Neural progenitor cell (in vitro differentiated cells): ENCODE measurements around the gene CCNC. TPM values are rescaled to one million over a fixed set of nuclear protein-coding genes. Genes with fewer than 3 reads are reported as not detected.
A peak's percentile ranks its signal among the peaks of the same experiment; 100 is the strongest.

ENCODE experiments used
- DNase-seq: peaks from one replicate; pipeline ENCODE4 v3.0.0-alpha.2; 2016; ENCODE audit warnings: low spot score
- H2AFZ ChIP-seq: fragments of 200-600 bp; sonication (generic); replicated peaks from 2 replicates; pipeline ENCODE4 v1.6.1; 2016; ENCODE audit warnings: antibody characterized with exemption
- H3F3A ChIP-seq: fragments of 200-600 bp; sonication (generic); 2 replicates; pipeline ENCODE4 v1.6.1; 2016; ENCODE audit warnings: antibody characterized with exemption, low read depth
- H3K27ac ChIP-seq: fragments of 200-600 bp; sonication (generic); 2 replicates; pipeline ENCODE4 v1.5.1; 2016; ENCODE audit warnings: mild to moderate bottlenecking
- H3K27me3 ChIP-seq: fragments of 200-600 bp; sonication (generic); 2 replicates; pipeline ENCODE4 v1.6.1; 2016; ENCODE audit warnings: mild to moderate bottlenecking, moderate library complexity
- H3K36me3 ChIP-seq: fragments of 200-600 bp; sonication (generic); 2 replicates; pipeline ENCODE4 v1.5.1; 2016
- H3K4me1 ChIP-seq: fragments of 200-600 bp; sonication (generic); 2 replicates; pipeline ENCODE4 v1.6.1; 2016; ENCODE audit warnings: mixed run types
- H3K4me2 ChIP-seq: fragments of 200-600 bp; sonication (generic); 2 replicates; pipeline ENCODE4 v1.6.1; 2016
- H3K4me3 ChIP-seq: fragments of 200-600 bp; sonication (generic); 2 replicates; pipeline ENCODE4 v1.5.1; 2016
- H3K79me2 ChIP-seq: fragments of 200-600 bp; sonication (generic); 2 replicates; pipeline ENCODE4 v1.6.1; 2016; ENCODE audit warnings: low read depth
- H3K9ac ChIP-seq: fragments of 200-600 bp; sonication (generic); 2 replicates; pipeline ENCODE4 v1.6.1; 2016
- H3K9me3 ChIP-seq: fragments of 200-600 bp; sonication (generic); 2 replicates; pipeline ENCODE4 v1.5.1; 2016; ENCODE audit warnings: low read depth
- H4K20me1 ChIP-seq: fragments of 200-600 bp; sonication (generic); 2 replicates; pipeline ENCODE4 v1.6.1; 2016; ENCODE audit warnings: low read depth
- H3K27ac Mint-ChIP-seq: 3 replicates; pipeline ENCODE4 v1.8.0; 2021; ENCODE audit warnings: mixed read lengths
- H3K27me3 Mint-ChIP-seq: 2 replicates; pipeline ENCODE4 v1.8.0; 2022; ENCODE audit warnings: low read depth, mild to moderate bottlenecking, inconsistent platforms, moderate library complexity, mixed read lengths; ENCODE audit not compliant: insufficient read depth
- H3K36me3 Mint-ChIP-seq: 3 replicates; pipeline ENCODE4 v1.8.0; 2021; ENCODE audit warnings: mixed read lengths
- H3K4me1 Mint-ChIP-seq: 3 replicates; pipeline ENCODE4 v1.8.0; 2021; ENCODE audit warnings: mixed read lengths
- H3K4me3 Mint-ChIP-seq: 3 replicates; pipeline ENCODE4 v1.8.0; 2021; ENCODE audit warnings: mild to moderate bottlenecking, moderate library complexity, mixed read lengths
- H3K9me3 Mint-ChIP-seq: 3 replicates; pipeline ENCODE4 v1.8.0; 2020; ENCODE audit warnings: mixed read lengths
- CTCF ChIP-seq: fragments of 200-600 bp; sonication (generic); IDR thresholded peaks from 2 replicates; pipeline ENCODE4 v1.5.1; 2017; ENCODE audit warnings: antibody characterized with exemption, mild to moderate bottlenecking
- EZH2 ChIP-seq: fragments of 200-600 bp; sonication (generic); IDR thresholded peaks from 2 replicates; pipeline ENCODE4 v1.6.1; 2017; ENCODE audit warnings: antibody characterized with exemption, mild to moderate bottlenecking, moderate library complexity
- EZH2phosphoT487 ChIP-seq: fragments of 200-600 bp; sonication (generic); IDR thresholded peaks from 2 replicates; pipeline ENCODE4 v1.6.1; 2017; ENCODE audit warnings: antibody characterized with exemption
- total RNA-seq: library from RNA; depleted of rRNA; stranded (reverse); fragments of >200 nt; gene quantifications from 2 replicates; pipeline ENCODE4 v1.2.3, GENCODE V29; 2015; ENCODE audit warnings: low replicate concordance

CCNC gene
- total RNA-seq, 1 donor from 2014 or later = 157 TPM

- Mint-ChIP-seq H3K4me1 (peaks cover 9% of the 10 kb centered on the region), H3K36me3 (peaks cover 1% of the 10 kb centered on the region), H3K4me3 (peak overlapping the region; percentile 79), H3K27me3 (peaks cover 87% of the 10 kb centered on the region), H3K9me3 (peaks cover 9% of the 10 kb centered on the region), H3K27ac (no peak overlapping the region)
- no peak for TF ChIP-seq CTCF
- no peak for TF ChIP-seq EZH2phosphoT487
- TF ChIP-seq EZH2 = peak; percentile 75
- H3K4me1 ChIP-seq = peaks cover 5% of the 10 kb centered on the region
- H3K27ac ChIP-seq = no peak overlapping the region
- no peaks in the 10 kb centered on the region for H3K79me2 ChIP-seq
- peaks cover 74% of the 10 kb centered on the region for H4K20me1 ChIP-seq
- peak overlapping the region; percentile 42 for H3K4me3 ChIP-seq
- H3K36me3 ChIP-seq = no peaks in the 10 kb centered on the region
- peak overlapping the region; percentile 60 for H2AFZ ChIP-seq
- no peak overlapping the region for H3K9ac ChIP-seq
- H3K4me2 ChIP-seq = peak overlapping the region; percentile 83
- H3K27me3 ChIP-seq = peaks cover 100% of the 10 kb centered on the region
- peaks cover 19% of the 10 kb centered on the region for H3F3A ChIP-seq
- peak; percentile 75 for DNase-seq
- peaks cover 8% of the 10 kb centered on the region for H3K9me3 ChIP-seq
Observed at GRCh38 chr6:99613705-99614429, 45.4 kb upstream of the CCNC start.

- Histone ChIP-seq H3F3A (peaks cover 19% of the 10 kb centered on the region), H3K79me2 (no peaks in the 10 kb centered on the region), H4K20me1 (peaks cover 78% of the 10 kb centered on the region), H3K4me1 (peaks cover 5% of the 10 kb centered on the region), H3K4me3 (peak overlapping the region; percentile 42), H3K36me3 (no peaks in the 10 kb centered on the region), H3K9me3 (peaks cover 7% of the 10 kb centered on the region), H3K27ac (no peak overlapping the region), H3K27me3 (peaks cover 100% of the 10 kb centered on the region), H3K4me2 (peak overlapping the region; percentile 83), H3K9ac (no peak overlapping the region), H2AFZ (peak overlapping the region; percentile 64)
- Mint-ChIP-seq H3K4me3 (no peak overlapping the region), H3K9me3 (peaks cover 7% of the 10 kb centered on the region), H3K27ac (no peak overlapping the region), H3K4me1 (peaks cover 7% of the 10 kb centered on the region), H3K27me3 (peaks cover 88% of the 10 kb centered on the region), H3K36me3 (peaks cover 1% of the 10 kb centered on the region)
- DNase-seq = peak; percentile 89
- TF ChIP-seq CTCF (peak; percentile 67), EZH2 (peak; percentile 3), EZH2phosphoT487 (no peak)
Observed at GRCh38 chr6:99613409-99613704, 44.9 kb upstream of the CCNC start.

- H3K4me3 Mint-ChIP-seq = peak overlapping the region; percentile 65
- H3K9me3 ChIP-seq = peaks cover 2% of the 10 kb centered on the region
- peak; percentile 51 for DNase-seq
- H3K27me3 Mint-ChIP-seq = peaks cover 88% of the 10 kb centered on the region
- H3K9ac ChIP-seq = no peak overlapping the region
- H3K4me1 Mint-ChIP-seq = peaks cover 5% of the 10 kb centered on the region
- H3K36me3 Mint-ChIP-seq = no peaks in the 10 kb centered on the region
- peak overlapping the region; percentile 64 for H2AFZ ChIP-seq
- no peaks in the 10 kb centered on the region for H3K36me3 ChIP-seq
- no peak overlapping the region for H3K27ac Mint-ChIP-seq
- H3K4me3 ChIP-seq = peak overlapping the region; percentile 42
- peaks cover 19% of the 10 kb centered on the region for H3F3A ChIP-seq
- H3K27ac ChIP-seq = no peak overlapping the region
- H3K4me2 ChIP-seq = peak overlapping the region; percentile 83
- no peaks in the 10 kb centered on the region for H3K79me2 ChIP-seq
- peaks cover 4% of the 10 kb centered on the region for H3K9me3 Mint-ChIP-seq
- TF ChIP-seq CTCF (no peak), EZH2 (peak; percentile 89), EZH2phosphoT487 (peak; percentile 97)
- peaks cover 81% of the 10 kb centered on the region for H4K20me1 ChIP-seq
- H3K27me3 ChIP-seq = peaks cover 100% of the 10 kb centered on the region
- H3K4me1 ChIP-seq = peaks cover 5% of the 10 kb centered on the region
Observed at GRCh38 chr6:99612551-99613408, 44.3 kb upstream of the CCNC start.
